Measurements from ENCODE around the gene NOS2.
"Not testable (repeated sequence)": the region's sequence is repeated elsewhere in the genome, so short reads cannot be mapped to it uniquely, and the experiment has no call there.

NOS2 gene

GRCh38 chr17:27783440-27784350 lies 16.6 kb downstream of the NOS2 start:
- no peak for DNase-seq

GRCh38 chr17:27782791-27783206 lies 17.5 kb downstream of the NOS2 start:
- DNase-seq, result no peak

- no peak for DNase-seq
These were observed 19.4 kb downstream of the NOS2 start for GRCh38 chr17:27780828-27781404.

GRCh38 chr17:27780092-27780827 lies 20.1 kb downstream of the NOS2 start:
- DNase-seq, result no peak

GRCh38 chr17:27778183-27778582 lies 22.1 kb downstream of the NOS2 start:
- no peak for DNase-seq

GRCh38 chr17:27776882-27777624 lies 23.3 kb downstream of the NOS2 start:
- DNase-seq, result no peak

- no peak for DNase-seq
These were observed 28.7 kb downstream of the NOS2 start for GRCh38 chr17:27771586-27771985.

- DNase-seq, result no peak
These were observed 29.5 kb downstream of the NOS2 start for GRCh38 chr17:27770877-27771276.

GRCh38 chr17:27768858-27769410 lies 31.4 kb downstream of the NOS2 start:
- DNase-seq, result no peak

GRCh38 chr17:27766438-27766837 lies 33.9 kb downstream of the NOS2 start:
- DNase-seq, result no peak

- DNase-seq, result no peak
These were observed 35.0 kb downstream of the NOS2 start for GRCh38 chr17:27765353-27765752.

- no peak for DNase-seq
These were observed 35.7 kb downstream of the NOS2 start for GRCh38 chr17:27764589-27764988.

GRCh38 chr17:27762527-27763305 lies 37.6 kb downstream of the NOS2 start:
- DNase-seq, result no peak

GRCh38 chr17:27760931-27761330 lies 39.4 kb downstream of the NOS2 start:
- DNase-seq, result not testable (repeated sequence)

GRCh38 chr17:27760069-27760885 lies 40.1 kb downstream of the NOS2 start:
- peak; percentile 56 for DNase-seq

GRCh38 chr17:27759528-27759927 lies 40.8 kb downstream of the NOS2 start:
- DNase-seq, result no peak

- no peak for DNase-seq
These were observed 43.6 kb downstream of the NOS2 start for GRCh38 chr17:27756467-27757371.

GRCh38 chr17:27755706-27756466 lies 44.4 kb downstream of the NOS2 start:
- no peak for DNase-seq

- no peak for DNase-seq
These were observed 45.8 kb downstream of the NOS2 start for GRCh38 chr17:27754549-27754948.

Data from activated CD4-positive, alpha-beta T cell treated with anti-CD3 and anti-CD28 coated beads for 1 hour (primary cell).